ENCODE results near the gene ADGRA1.

The ADGRA1 gene

GRCh38 chr10:133165556-133166503 lies 78.1 kb downstream of the ADGRA1 start:
- Mint-ChIP-seq H3K4me1 (peaks cover 15% of the 10 kb centered on the region), H3K27ac (no peak overlapping the region), H3K27me3 (ENCODE audit: low read depth) (peaks cover 11% of the 10 kb centered on the region), H3K4me3 (peak overlapping the region in 1 of 3 experiments; percentile 28), H3K9me3 (peaks cover 3% of the 10 kb centered on the region), H3K36me3 (ENCODE audit: low read depth) (peaks cover 15% of the 10 kb centered on the region)
- TF ChIP-seq, protein P1, sequence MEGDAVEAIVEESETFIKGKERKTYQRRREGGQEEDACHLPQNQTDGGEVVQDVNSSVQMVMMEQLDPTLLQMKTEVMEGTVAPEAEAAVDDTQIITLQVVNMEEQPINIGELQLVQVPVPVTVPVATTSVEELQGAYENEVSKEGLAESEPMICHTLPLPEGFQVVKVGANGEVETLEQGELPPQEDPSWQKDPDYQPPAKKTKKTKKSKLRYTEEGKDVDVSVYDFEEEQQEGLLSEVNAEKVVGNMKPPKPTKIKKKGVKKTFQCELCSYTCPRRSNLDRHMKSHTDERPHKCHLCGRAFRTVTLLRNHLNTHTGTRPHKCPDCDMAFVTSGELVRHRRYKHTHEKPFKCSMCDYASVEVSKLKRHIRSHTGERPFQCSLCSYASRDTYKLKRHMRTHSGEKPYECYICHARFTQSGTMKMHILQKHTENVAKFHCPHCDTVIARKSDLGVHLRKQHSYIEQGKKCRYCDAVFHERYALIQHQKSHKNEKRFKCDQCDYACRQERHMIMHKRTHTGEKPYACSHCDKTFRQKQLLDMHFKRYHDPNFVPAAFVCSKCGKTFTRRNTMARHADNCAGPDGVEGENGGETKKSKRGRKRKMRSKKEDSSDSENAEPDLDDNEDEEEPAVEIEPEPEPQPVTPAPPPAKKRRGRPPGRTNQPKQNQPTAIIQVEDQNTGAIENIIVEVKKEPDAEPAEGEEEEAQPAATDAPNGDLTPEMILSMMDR (IDR thresholded peaks at IDR 0.05; ENCODE audit: unreplicated experiment in 3 of 3): no peak

GRCh38 chr10:133166504-133166827 lies 78.7 kb downstream of the ADGRA1 start:
- Mint-ChIP-seq H3K27me3 (ENCODE audit: low read depth) (peaks cover 11% of the 10 kb centered on the region), H3K4me3 (peak overlapping the region in 1 of 3 experiments; percentile 28), H3K27ac (no peak overlapping the region), H3K4me1 (peaks cover 15% of the 10 kb centered on the region), H3K9me3 (peaks cover 3% of the 10 kb centered on the region), H3K36me3 (ENCODE audit: low read depth) (peaks cover 15% of the 10 kb centered on the region)
- TF ChIP-seq, protein P1 (IDR thresholded peaks at IDR 0.05; ENCODE audit: unreplicated experiment in 3 of 3): no peak

GRCh38 chr10:133166828-133167692 lies 79.3 kb downstream of the ADGRA1 start:
- Mint-ChIP-seq H3K4me1 (peaks cover 15% of the 10 kb centered on the region), H3K36me3 (ENCODE audit: low read depth) (peaks cover 18% of the 10 kb centered on the region)
- TF ChIP-seq, protein P1 (IDR thresholded peaks at IDR 0.05; ENCODE audit: unreplicated experiment in 3 of 3): no peak

GRCh38 chr10:133167693-133168616 lies 80.2 kb downstream of the ADGRA1 start:
- peaks cover 3% of the 10 kb centered on the region for H3K9me3 Mint-ChIP-seq
- H3K36me3 Mint-ChIP-seq (ENCODE audit: low read depth): peaks cover 25% of the 10 kb centered on the region
- TF ChIP-seq, protein P1 (IDR thresholded peaks at IDR 0.05; ENCODE audit: unreplicated experiment in 3 of 3): no peak
- peaks cover 15% of the 10 kb centered on the region for H3K27me3 Mint-ChIP-seq (ENCODE audit: low read depth)
- H3K27ac Mint-ChIP-seq: no peak overlapping the region
- no peak overlapping the region for H3K4me3 Mint-ChIP-seq
- peaks cover 7% of the 10 kb centered on the region for H3K4me1 Mint-ChIP-seq

More at GRCh38 chr10:133166828-133167692, 79.3 kb downstream of the ADGRA1 start:
- Mint-ChIP-seq H3K9me3 (peaks cover 3% of the 10 kb centered on the region), H3K27ac (no peak overlapping the region), H3K27me3 (ENCODE audit: low read depth) (peaks cover 14% of the 10 kb centered on the region), H3K4me3 (no peak overlapping the region)

GRCh38 chr10:133168617-133169031 lies 80.9 kb downstream of the ADGRA1 start:
- H3K27me3 Mint-ChIP-seq (ENCODE audit: low read depth): peaks cover 9% of the 10 kb centered on the region
- H3K36me3 Mint-ChIP-seq (ENCODE audit: low read depth): peaks cover 31% of the 10 kb centered on the region
- TF ChIP-seq, protein P1 (IDR thresholded peaks at IDR 0.05; ENCODE audit: unreplicated experiment in 3 of 3): no peak
- H3K27ac Mint-ChIP-seq: no peak overlapping the region
- H3K4me1 Mint-ChIP-seq: peaks cover 7% of the 10 kb centered on the region
- no peak overlapping the region for H3K4me3 Mint-ChIP-seq
- H3K9me3 Mint-ChIP-seq: peaks cover 3% of the 10 kb centered on the region
